Upper lobe of right lung (tissue), 1 donor: ENCODE results near the gene PIGA. TPM values are rescaled to one million over a fixed set of nuclear protein-coding genes. Genes with fewer than 3 reads are reported as not detected.
A peak's percentile ranks its signal among the peaks of the same experiment; 100 is the strongest.

ENCODE experiments used
- ATAC-seq: fragments of 200-7000 bp; cut with Tn5 transposase; one replicate; pipeline ENCODE4 v1.9.1; 2020; ENCODE audit warnings: mild to moderate bottlenecking, moderate library complexity
- DNase-seq: peaks from one replicate; pipeline ENCODE4 v3.0.0-alpha.2; 2020
- H3K27ac ChIP-seq: fragments of 200-600 bp; one replicate; pipeline ENCODE4 v1.8.0; 2022
- H3K27me3 ChIP-seq: fragments of 200-600 bp; one replicate; pipeline ENCODE4 v1.8.0; 2022; ENCODE audit warnings: mild to moderate bottlenecking
- H3K36me3 ChIP-seq: fragments of 200-600 bp; one replicate; pipeline ENCODE4 v1.8.0; 2022
- H3K4me1 ChIP-seq: fragments of 200-600 bp; one replicate; pipeline ENCODE4 v1.8.0; 2022
- H3K4me3 ChIP-seq: fragments of 200-600 bp; one replicate; pipeline ENCODE4 v1.8.0; 2022; ENCODE audit warnings: mild to moderate bottlenecking
- H3K9me3 ChIP-seq: fragments of 200-600 bp; one replicate; pipeline ENCODE4 v1.8.0; 2022
- CTCF ChIP-seq: fragments of 200-600 bp; IDR thresholded peaks from one replicate; pipeline ENCODE4 v1.8.0; 2022; ENCODE audit warnings: antibody characterized with exemption
- intact Hi-C: fragments of 100-400 bp; cut with DNase I; formaldehyde crosslinking; loops from one replicate; pipeline ENCODE4 v1.11.0; 2022
- total RNA-seq: library from RNA; stranded (reverse); fragmentation: NEBNext Ultra II Directional; extraction: Animal tissue kit (Norgen Biotek cat#: 25700); gene quantifications from one replicate; pipeline ENCODE4 v1.2.1, GENCODE V29; 2021
- donor health status: DM: no; HTN: yes; CAD: no; lungs with severe emphysema.

The PIGA gene
- total RNA-seq, 1 donor from 2014 or later, result 29.4 TPM

- no peak for ATAC-seq
- TF ChIP-seq CTCF, result no peak
- intact Hi-C loops, result no loop called here
- Histone ChIP-seq H3K4me3 (peak overlapping the region; percentile 68), H3K27ac (peak overlapping the region; percentile 94), H3K36me3 (peaks cover 9% of the 10 kb centered on the region), H3K27me3 (no peaks in the 10 kb centered on the region), H3K9me3 (no peaks in the 10 kb centered on the region), H3K4me1 (no peaks in the 10 kb centered on the region)
- no peak for DNase-seq
These were observed 762 bp downstream of the PIGA start for GRCh38 chrX:15334561-15334960.

GRCh38 chrX:15328821-15329220 is 6.5 kb downstream of the PIGA start:
- no peak for DNase-seq
- Histone ChIP-seq H3K9me3 (no peaks in the 10 kb centered on the region), H3K27ac (no peak overlapping the region), H3K36me3 (peaks cover 11% of the 10 kb centered on the region), H3K4me1 (no peaks in the 10 kb centered on the region), H3K27me3 (no peaks in the 10 kb centered on the region), H3K4me3 (no peak overlapping the region)
- ATAC-seq, result no peak
- intact Hi-C loops, result no loop called here
- no peak for TF ChIP-seq CTCF

- H3K36me3 ChIP-seq, result peaks cover 18% of the 10 kb centered on the region
- no peak for DNase-seq
- ATAC-seq, result no peak
- H3K4me1 ChIP-seq, result no peaks in the 10 kb centered on the region
- H3K27ac ChIP-seq, result no peak overlapping the region
- no peaks in the 10 kb centered on the region for H3K9me3 ChIP-seq
- no peak overlapping the region for H3K4me3 ChIP-seq
- intact Hi-C loops, result no loop called here
- H3K27me3 ChIP-seq, result no peaks in the 10 kb centered on the region
- TF ChIP-seq CTCF, result no peak
These were observed 7.2 kb downstream of the PIGA start for GRCh38 chrX:15328131-15328530.

- ATAC-seq (peak; percentile 53), DNase-seq (no peak)
- H3K9me3 ChIP-seq, result no peaks in the 10 kb centered on the region
- no peak overlapping the region for H3K4me3 ChIP-seq
- peaks cover 24% of the 10 kb centered on the region for H3K36me3 ChIP-seq
- H3K27me3 ChIP-seq, result no peaks in the 10 kb centered on the region
- H3K27ac ChIP-seq, result peak overlapping the region; percentile 47
- H3K4me1 ChIP-seq, result no peaks in the 10 kb centered on the region
- no peak for TF ChIP-seq CTCF
- intact Hi-C loops, result no loop called here
These were observed 12.9 kb downstream of the PIGA start for GRCh38 chrX:15322472-15322871.

GRCh38 chrX:15322072-15322471 is 13.3 kb downstream of the PIGA start:
- ATAC-seq (no peak), DNase-seq (no peak)
- H3K36me3 ChIP-seq, result peaks cover 24% of the 10 kb centered on the region
- no peak overlapping the region for H3K4me3 ChIP-seq
- intact Hi-C loops, result no loop called here
- H3K9me3 ChIP-seq, result no peaks in the 10 kb centered on the region
- H3K27me3 ChIP-seq, result no peaks in the 10 kb centered on the region
- peak overlapping the region; percentile 47 for H3K27ac ChIP-seq
- TF ChIP-seq CTCF, result no peak
- no peaks in the 10 kb centered on the region for H3K4me1 ChIP-seq

GRCh38 chrX:15321447-15321846 is 13.9 kb downstream of the PIGA start:
- Histone ChIP-seq H3K4me3 (no peak overlapping the region), H3K9me3 (no peaks in the 10 kb centered on the region), H3K27ac (peak overlapping the region; percentile 47), H3K36me3 (peaks cover 24% of the 10 kb centered on the region), H3K27me3 (no peaks in the 10 kb centered on the region), H3K4me1 (no peaks in the 10 kb centered on the region)
- DNase-seq, result no peak
- TF ChIP-seq CTCF, result no peak
- peak; percentile 58 for ATAC-seq
- intact Hi-C loops, result no loop called here
